Subcutaneous abdominal adipose tissue (tissue), 5 donors: ENCODE results near the gene ASPG.

Source experiments
- H3K27ac ChIP-seq: one replicate; pipeline ENCODE4 v1.7.0; 2013; ENCODE audit warnings: low read depth, mild to moderate bottlenecking, inconsistent platforms, low read length, moderate library complexity
- H3K27me3 ChIP-seq, 5 donors: one replicate each; pipeline ENCODE4 v1.7.0; 2013; ENCODE audit warnings: low read length in 5 of 5, inconsistent platforms in 1 of 5; ENCODE audit not compliant: control insufficient read depth in 5 of 5, insufficient read depth in 4 of 5
- H3K36me3 ChIP-seq, 5 donors: one replicate each; pipeline ENCODE4 v1.7.0; 2013; ENCODE audit warnings: low read length in 5 of 5; ENCODE audit not compliant: control insufficient read depth in 5 of 5, insufficient read depth in 5 of 5
- H3K4me1 ChIP-seq, 5 donors: one replicate each; pipeline ENCODE4 v1.7.0; 2013; ENCODE audit warnings: low read length in 5 of 5, mild to moderate bottlenecking in 3 of 5, moderate library complexity in 1 of 5; ENCODE audit not compliant: control insufficient read depth in 5 of 5, insufficient read depth in 5 of 5
- H3K4me3 ChIP-seq, 5 donors: one replicate each; pipeline ENCODE4 v1.7.0; 2013; ENCODE audit warnings: low read length in 5 of 5, low read depth in 1 of 5
- H3K9ac ChIP-seq, 5 donors: one replicate each; pipeline ENCODE4 v1.7.0; 2013; ENCODE audit warnings: low read length in 5 of 5, mild to moderate bottlenecking in 4 of 5, moderate library complexity in 3 of 5
- H3K9me3 ChIP-seq, 5 donors: one replicate each; pipeline ENCODE4 v1.7.0; 2013; ENCODE audit warnings: low read length in 5 of 5; ENCODE audit not compliant: control insufficient read depth in 5 of 5
- donor health status: healthy.
- donor health status: healthy.
- donor health status: healthy.
- donor health status: healthy.
- donor health status: healthy.

The ASPG gene

GRCh38 chr14:104116288-104116755 lies 30.8 kb downstream of the ASPG start:
- Histone ChIP-seq H3K27ac (no peak overlapping the region), H3K4me3 (peak overlapping the region in 3 of 5 donors; percentile 11 to 38 (median 36)), H3K27me3 (peaks cover 38 to 67% (median 57%) of the 10 kb centered on the region in 5 donors), H3K9ac (no peak overlapping the region), H3K9me3 (peaks cover 0 to 4% (median 2%) of the 10 kb centered on the region in 5 donors), H3K4me1 (peaks cover 0 to 15% (median 8%) of the 10 kb centered on the region in 5 donors), H3K36me3 (no peaks in the 10 kb centered on the region)

- Histone ChIP-seq H3K4me1 (peaks cover 0 to 15% (median 8%) of the 10 kb centered on the region in 5 donors), H3K27ac (no peak overlapping the region), H3K4me3 (peak overlapping the region in 3 of 5 donors; percentile 11 to 38 (median 36)), H3K9ac (no peak overlapping the region), H3K27me3 (peaks cover 36 to 67% (median 57%) of the 10 kb centered on the region in 5 donors), H3K36me3 (no peaks in the 10 kb centered on the region), H3K9me3 (peaks cover 0 to 4% (median 2%) of the 10 kb centered on the region in 5 donors)
Observed at GRCh38 chr14:104116756-104117340, 31.3 kb downstream of the ASPG start.

DNA sequence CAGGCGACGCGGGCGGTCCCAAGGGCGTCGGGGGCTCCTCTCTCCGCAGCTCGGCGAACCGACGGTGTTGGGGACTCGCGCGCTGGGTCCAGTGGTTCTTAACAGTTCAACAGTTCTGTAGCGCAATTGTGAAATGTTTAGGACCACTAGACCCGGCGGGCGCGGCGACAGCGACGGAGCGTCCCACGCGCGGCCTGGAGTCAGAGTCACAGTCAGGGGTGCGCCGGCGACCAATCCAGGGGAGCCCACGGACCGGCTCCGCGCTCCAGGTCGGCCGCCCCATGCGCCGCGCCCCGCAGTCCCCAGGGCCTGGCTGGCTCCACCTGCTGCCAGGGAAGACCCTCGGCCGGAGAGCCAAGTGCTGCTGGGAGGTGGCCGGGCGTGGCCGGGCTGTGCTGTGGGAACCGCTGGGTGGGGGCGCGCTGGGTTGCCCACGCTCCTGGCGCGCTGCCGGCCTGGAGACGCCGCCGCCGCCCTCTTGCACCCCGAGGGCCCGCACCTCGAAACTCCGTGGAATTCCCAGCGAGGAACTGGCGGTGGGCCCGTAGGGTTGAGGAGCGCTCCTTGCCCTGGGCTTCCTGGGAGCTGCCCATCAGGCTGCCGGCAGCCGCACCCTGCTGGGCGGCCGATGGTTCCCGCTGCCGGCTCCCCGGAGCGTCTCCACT lies 32.0 kb downstream of the ASPG start:
- Histone ChIP-seq H3K9me3 (peaks cover 0 to 4% (median 2%) of the 10 kb centered on the region in 5 donors), H3K27ac (no peak overlapping the region), H3K36me3 (no peaks in the 10 kb centered on the region), H3K4me3 (no peak overlapping the region), H3K9ac (no peak overlapping the region), H3K4me1 (peaks cover 0 to 15% (median 8%) of the 10 kb centered on the region in 5 donors), H3K27me3 (peaks cover 33 to 67% (median 54%) of the 10 kb centered on the region in 5 donors)

- Histone ChIP-seq H3K9me3 (peaks cover 3 to 9% (median 5%) of the 10 kb centered on the region in 5 donors), H3K27me3 (peaks cover 33 to 67% (median 52%) of the 10 kb centered on the region in 5 donors), H3K27ac (no peak overlapping the region), H3K9ac (no peak overlapping the region), H3K4me1 (peaks cover 0 to 15% (median 8%) of the 10 kb centered on the region in 5 donors), H3K36me3 (no peaks in the 10 kb centered on the region), H3K4me3 (no peak overlapping the region)
Observed at GRCh38 chr14:104118006-104118844, 32.7 kb downstream of the ASPG start.

GRCh38 chr14:104119119-104119487 lies 33.6 kb downstream of the ASPG start:
- Histone ChIP-seq H3K9me3 (peaks cover 4 to 17% (median 11%) of the 10 kb centered on the region in 5 donors), H3K9ac (no peak overlapping the region), H3K4me1 (peaks cover 0 to 15% (median 8%) of the 10 kb centered on the region in 5 donors), H3K4me3 (no peak overlapping the region), H3K36me3 (no peaks in the 10 kb centered on the region), H3K27ac (no peak overlapping the region), H3K27me3 (peaks cover 29 to 58% (median 49%) of the 10 kb centered on the region in 5 donors)

- peaks cover 4 to 23% (median 14%) of the 10 kb centered on the region in 5 donors for H3K9me3 ChIP-seq
- H3K4me1 ChIP-seq, result peaks cover 0 to 15% (median 8%) of the 10 kb centered on the region in 5 donors
- no peak overlapping the region for H3K9ac ChIP-seq
- no peaks in the 10 kb centered on the region for H3K36me3 ChIP-seq
- H3K4me3 ChIP-seq, result no peak overlapping the region
- peaks cover 29 to 53% (median 45%) of the 10 kb centered on the region in 5 donors for H3K27me3 ChIP-seq
- no peak overlapping the region for H3K27ac ChIP-seq
Observed at GRCh38 chr14:104119488-104120251, 34.2 kb downstream of the ASPG start.

DNA sequence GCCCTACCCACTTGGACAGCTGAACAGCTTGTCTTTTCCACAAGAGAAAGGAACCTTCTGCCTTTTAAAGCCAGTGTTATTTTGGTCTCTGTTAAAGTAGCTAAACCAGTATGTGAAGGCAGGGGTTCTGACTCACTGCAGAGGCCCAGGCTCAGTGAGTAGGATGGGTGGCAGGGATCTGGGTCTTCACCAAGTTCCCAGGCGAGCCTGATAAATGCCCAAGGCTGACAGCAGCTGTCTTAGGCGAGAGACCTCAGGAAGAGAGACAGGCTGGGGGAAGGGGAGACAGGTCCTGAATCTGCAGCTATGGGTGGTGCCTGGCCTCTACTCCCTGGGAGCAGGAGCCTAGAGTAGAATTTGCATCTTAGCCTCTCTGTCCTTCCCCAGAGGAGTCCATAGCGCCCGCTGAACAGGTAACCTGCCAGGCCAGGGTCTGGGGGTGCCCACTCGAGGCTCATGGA lies 34.8 kb downstream of the ASPG start:
- no peak overlapping the region for H3K4me3 ChIP-seq
- H3K9ac ChIP-seq, result no peak overlapping the region
- H3K27ac ChIP-seq, result no peak overlapping the region
- peaks cover 7 to 29% (median 20%) of the 10 kb centered on the region in 5 donors for H3K9me3 ChIP-seq
- peaks cover 29 to 47% (median 40%) of the 10 kb centered on the region in 5 donors for H3K27me3 ChIP-seq
- peaks cover 0 to 15% (median 8%) of the 10 kb centered on the region in 5 donors for H3K4me1 ChIP-seq
- no peaks in the 10 kb centered on the region for H3K36me3 ChIP-seq

DNA sequence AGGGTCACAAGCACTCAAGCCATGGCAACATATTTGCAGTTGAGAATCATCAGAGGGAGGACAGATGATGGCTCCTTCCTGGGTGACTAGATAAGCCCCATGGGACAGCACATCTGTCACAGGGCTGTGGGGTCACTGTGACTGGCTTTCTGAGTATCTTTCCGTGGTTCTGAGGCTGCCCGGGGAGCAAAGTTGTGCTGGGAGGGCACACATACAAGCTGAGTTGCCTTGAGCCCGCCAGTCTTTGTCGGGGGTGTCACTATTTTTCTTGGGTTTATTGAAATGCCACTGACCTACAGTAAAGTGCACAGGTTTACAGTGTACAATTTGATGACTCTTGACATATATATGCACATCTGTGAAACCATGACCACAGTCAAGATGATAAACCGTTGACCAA lies 35.6 kb downstream of the ASPG start:
- H3K27ac ChIP-seq, result no peak overlapping the region
- H3K27me3 ChIP-seq, result peaks cover 26 to 40% (median 35%) of the 10 kb centered on the region in 5 donors
- no peak overlapping the region for H3K9ac ChIP-seq
- no peak overlapping the region for H3K4me3 ChIP-seq
- peaks cover 7 to 29% (median 20%) of the 10 kb centered on the region in 5 donors for H3K9me3 ChIP-seq
- H3K36me3 ChIP-seq, result no peaks in the 10 kb centered on the region
- H3K4me1 ChIP-seq, result peaks cover 0 to 15% (median 7%) of the 10 kb centered on the region in 5 donors

DNA sequence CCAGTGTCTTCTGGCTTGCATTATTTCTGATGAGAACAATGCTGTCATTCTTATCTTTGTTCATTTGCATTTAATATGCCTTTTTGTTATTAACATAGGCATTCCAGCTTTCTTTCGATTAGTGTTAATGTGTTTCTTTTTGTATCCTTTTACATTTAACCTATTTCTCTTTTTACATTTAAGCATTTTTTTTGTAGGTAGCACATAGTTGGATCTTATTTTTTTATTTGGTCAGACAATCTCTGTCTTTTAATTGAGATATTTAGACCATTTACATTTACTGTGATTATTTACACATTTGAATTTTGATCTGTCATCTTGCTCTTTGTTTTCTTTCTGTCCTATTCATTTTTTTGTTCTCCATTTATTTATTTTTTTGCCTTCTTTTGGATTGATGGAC lies 38.4 kb downstream of the ASPG start:
- Histone ChIP-seq H3K9ac (no peak overlapping the region), H3K36me3 (no peaks in the 10 kb centered on the region), H3K27ac (no peak overlapping the region), H3K4me3 (no peak overlapping the region), H3K9me3 (peaks cover 7 to 38% (median 20%) of the 10 kb centered on the region in 5 donors), H3K27me3 (peaks cover 11 to 20% (median 14%) of the 10 kb centered on the region in 5 donors), H3K4me1 (no peaks in the 10 kb centered on the region)
